ENCODE measurements around the gene PAM. TPM values are rescaled to one million over a fixed set of nuclear protein-coding genes. Genes with fewer than 3 reads are reported as not detected.

The PAM gene
- total and polyA plus RNA-seq, 2 of the 8 experiments (the other 6 are each of a cell fraction or from before 2014, with no cell fraction given) = 30.4 to 67.8 TPM

- TF ChIP-seq CHD7 (IDR thresholded peaks at IDR 0.05; ENCODE audit: insufficient replicate concordance, low read length) (no peak), RFX5 (IDR thresholded peaks at IDR 0.05; ENCODE audit: borderline replicate concordance, low read depth, low read length) (no peak), USF2 (IDR thresholded peaks at IDR 0.05; ENCODE audit: low read length) (no peak)
Measured at GRCh38 chr5:103033696-103034095, 278.6 kb downstream of the PAM start (continued).

All from H1 (cell line).